Measurements from ENCODE around the gene THRAP3. TPM values are rescaled to one million over a fixed set of nuclear protein-coding genes. Genes with fewer than 3 reads are reported as not detected.
A peak's percentile ranks its signal among the peaks of the same experiment; 100 is the strongest.

The THRAP3 gene
- total and polyA plus RNA-seq, 9 of the 15 experiments (the other 6 are each of a cell fraction or from before 2014, with no cell fraction given): 66.2 to 135 (median 113) TPM

GRCh38 chr1:36223381-36223995, 755 bp upstream of the THRAP3 start:
- peaks cover 19% of the 10 kb centered on the region for H4K20me1 ChIP-seq (replicated peaks; ENCODE audit: control insufficient read depth, insufficient read depth, low read length)
- H3K4me1 ChIP-seq (replicated peaks in 1 of 2; ENCODE audit: control insufficient read depth in 2 of 2, insufficient read depth in 2 of 2, low read length in 2 of 2): peaks cover 14 to 15% of the 10 kb centered on the region in 2 experiments
- peak overlapping the region; percentile 97 for H2AFZ ChIP-seq (ENCODE audit: low read depth, low read length)
- H3K27me3 ChIP-seq (ENCODE audit: control insufficient read depth in 2 of 2, insufficient read depth in 2 of 2, low read length in 2 of 2): no peaks in the 10 kb centered on the region
- peak; percentile 39 to 82 (median 54) for DNase-seq (ENCODE audit: extremely low read depth in 1 of 4, low spot score in 3 of 4)
- intact Hi-C loops (cut with micrococcal nuclease) (no loop called here), in situ Hi-C loops (cut with MboI) (no loop called here)
- peak overlapping the region; percentile 48 for H3K4me3 ChIP-seq
- peak; percentile 61 for FAIRE-seq
- H3K9ac ChIP-seq (ENCODE audit: insufficient read depth in 1 of 2, low read depth in 2 of 2, low read length in 2 of 2): peak overlapping the region; percentile 87
- peak overlapping the region; percentile 93 for H3K27ac ChIP-seq (ENCODE audit: extremely low read depth, low read depth, low read length)
- no peaks in the 10 kb centered on the region for H3K9me1 ChIP-seq (ENCODE audit: control insufficient read depth, insufficient read depth, low read length)
- ChIA-PET POLR2A (interaction anchor here (0.8 to 4.9 kb wide), 20 partner anchors 10 to 241 kb away, joined by 3 to 67 read pairs (median 5); partner anchors contain the start of genes STK40 and TRAPPC3), CTCF (ENCODE audit: low intra/inter-chr PET ratio) (interaction anchor here (0.6 kb wide), 2 partner anchors 70 to 124 kb away, joined by 3 to 4 read pairs; no protein-coding TSS in a partner anchor)
- under 1% methylated on average over 16 of the region's 16 CpGs for WGBS (ENCODE audit: insufficient coverage, low coverage, missing lambda C conversion rate)
- peaks cover 40% of the 10 kb centered on the region for H3K79me2 ChIP-seq (ENCODE audit: control insufficient read depth, insufficient read depth, low read length)
- BruUV-seq (replicated peaks): TSS peak; percentile 97
- peak; percentile 49 for ATAC-seq
- H3K9me3 ChIP-seq (replicated peaks; ENCODE audit: control insufficient read depth, insufficient read depth, low read depth, low read length): no peaks in the 10 kb centered on the region
- peaks cover 27% of the 10 kb centered on the region; the same call in 2 of the 3 replicates for H3K36me3 ChIP-seq (ENCODE audit: control insufficient read depth, insufficient read depth, low read length)
- H3K4me2 ChIP-seq (ENCODE audit: insufficient read depth, low read length): peak overlapping the region; percentile 96
- TF ChIP-seq RAD21 (CRISPR knock-in tag; conservative IDR thresholded peaks at IDR 0.05 in 1 of 2, IDR thresholded peaks at IDR 0.05 in 1 of 2) (no peak), ZZZ3 (IDR thresholded peaks at IDR 0.05) (no peak), ZBTB8A (IDR thresholded peaks at IDR 0.05; ENCODE audit: partially characterized antibody) (no peak), RFX7 (CRISPR knock-in tag; IDR thresholded peaks at IDR 0.05) (no peak), ZNF696 (CRISPR knock-in tag; conservative IDR thresholded peaks at IDR 0.05) (no peak), MAFG (tag; conservative IDR thresholded peaks at IDR 0.05) (no peak), NCOA6 (IDR thresholded peaks at IDR 0.05) (no peak), ZNF780A (CRISPR knock-in tag; IDR thresholded peaks at IDR 0.05) (no peak), POLR3G (IDR thresholded peaks at IDR 0.05; ENCODE audit: extremely low read depth, insufficient read length, insufficient replicate concordance) (no peak), HNRNPLL (IDR thresholded peaks at IDR 0.05; ENCODE audit: low read depth, low read length, poor library complexity, severe bottlenecking) (no peak), TEAD4 (IDR thresholded peaks at IDR 0.05; ENCODE audit: low read length) (peak; percentile 48; the same call in 1 of the 2 replicates), TEAD4 (CRISPR knock-in tag; IDR thresholded peaks at IDR 0.05; ENCODE audit: borderline replicate concordance) (no peak), ZNF778 (CRISPR knock-in tag; IDR thresholded peaks at IDR 0.05) (no peak), GABPB1 (CRISPR knock-in tag; IDR thresholded peaks at IDR 0.05) (no peak)
- TF ChIP-seq, protein P1, sequence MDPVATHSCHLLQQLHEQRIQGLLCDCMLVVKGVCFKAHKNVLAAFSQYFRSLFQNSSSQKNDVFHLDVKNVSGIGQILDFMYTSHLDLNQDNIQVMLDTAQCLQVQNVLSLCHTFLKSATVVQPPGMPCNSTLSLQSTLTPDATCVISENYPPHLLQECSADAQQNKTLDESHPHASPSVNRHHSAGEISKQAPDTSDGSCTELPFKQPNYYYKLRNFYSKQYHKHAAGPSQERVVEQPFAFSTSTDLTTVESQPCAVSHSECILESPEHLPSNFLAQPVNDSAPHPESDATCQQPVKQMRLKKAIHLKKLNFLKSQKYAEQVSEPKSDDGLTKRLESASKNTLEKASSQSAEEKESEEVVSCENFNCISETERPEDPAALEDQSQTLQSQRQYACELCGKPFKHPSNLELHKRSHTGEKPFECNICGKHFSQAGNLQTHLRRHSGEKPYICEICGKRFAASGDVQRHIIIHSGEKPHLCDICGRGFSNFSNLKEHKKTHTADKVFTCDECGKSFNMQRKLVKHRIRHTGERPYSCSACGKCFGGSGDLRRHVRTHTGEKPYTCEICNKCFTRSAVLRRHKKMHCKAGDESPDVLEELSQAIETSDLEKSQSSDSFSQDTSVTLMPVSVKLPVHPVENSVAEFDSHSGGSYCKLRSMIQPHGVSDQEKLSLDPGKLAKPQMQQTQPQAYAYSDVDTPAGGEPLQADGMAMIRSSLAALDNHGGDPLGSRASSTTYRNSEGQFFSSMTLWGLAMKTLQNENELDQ (CRISPR knock-in tag; IDR thresholded peaks at IDR 0.05; ENCODE audit: borderline replicate concordance): no peak
- TF ChIP-seq, protein P2, sequence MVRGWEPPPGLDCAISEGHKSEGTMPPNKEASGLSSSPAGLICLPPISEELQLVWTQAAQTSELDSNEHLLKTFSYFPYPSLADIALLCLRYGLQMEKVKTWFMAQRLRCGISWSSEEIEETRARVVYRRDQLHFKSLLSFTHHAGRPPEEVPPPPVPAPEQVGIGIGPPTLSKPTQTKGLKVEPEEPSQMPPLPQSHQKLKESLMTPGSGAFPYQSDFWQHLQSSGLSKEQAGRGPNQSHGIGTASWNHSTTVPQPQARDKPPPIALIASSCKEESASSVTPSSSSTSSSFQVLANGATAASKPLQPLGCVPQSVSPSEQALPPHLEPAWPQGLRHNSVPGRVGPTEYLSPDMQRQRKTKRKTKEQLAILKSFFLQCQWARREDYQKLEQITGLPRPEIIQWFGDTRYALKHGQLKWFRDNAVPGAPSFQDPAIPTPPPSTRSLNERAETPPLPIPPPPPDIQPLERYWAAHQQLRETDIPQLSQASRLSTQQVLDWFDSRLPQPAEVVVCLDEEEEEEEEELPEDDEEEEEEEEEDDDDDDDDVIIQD (CRISPR knock-in tag; IDR thresholded peaks at IDR 0.05): no peak
- TF ChIP-seq, protein P3, sequence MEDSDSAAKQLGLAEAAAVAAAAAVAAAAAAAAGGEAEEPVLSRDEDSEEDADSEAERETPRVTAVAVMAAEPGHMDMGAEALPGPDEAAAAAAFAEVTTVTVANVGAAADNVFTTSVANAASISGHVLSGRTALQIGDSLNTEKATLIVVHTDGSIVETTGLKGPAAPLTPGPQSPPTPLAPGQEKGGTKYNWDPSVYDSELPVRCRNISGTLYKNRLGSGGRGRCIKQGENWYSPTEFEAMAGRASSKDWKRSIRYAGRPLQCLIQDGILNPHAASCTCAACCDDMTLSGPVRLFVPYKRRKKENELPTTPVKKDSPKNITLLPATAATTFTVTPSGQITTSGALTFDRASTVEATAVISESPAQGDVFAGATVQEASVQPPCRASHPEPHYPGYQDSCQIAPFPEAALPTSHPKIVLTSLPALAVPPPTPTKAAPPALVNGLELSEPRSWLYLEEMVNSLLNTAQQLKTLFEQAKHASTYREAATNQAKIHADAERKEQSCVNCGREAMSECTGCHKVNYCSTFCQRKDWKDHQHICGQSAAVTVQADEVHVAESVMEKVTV (CRISPR knock-in tag; IDR thresholded peaks at IDR 0.05): no peak

Measured in K562 (cell line).